ENCODE measurements around the gene METTL16.

DNA sequence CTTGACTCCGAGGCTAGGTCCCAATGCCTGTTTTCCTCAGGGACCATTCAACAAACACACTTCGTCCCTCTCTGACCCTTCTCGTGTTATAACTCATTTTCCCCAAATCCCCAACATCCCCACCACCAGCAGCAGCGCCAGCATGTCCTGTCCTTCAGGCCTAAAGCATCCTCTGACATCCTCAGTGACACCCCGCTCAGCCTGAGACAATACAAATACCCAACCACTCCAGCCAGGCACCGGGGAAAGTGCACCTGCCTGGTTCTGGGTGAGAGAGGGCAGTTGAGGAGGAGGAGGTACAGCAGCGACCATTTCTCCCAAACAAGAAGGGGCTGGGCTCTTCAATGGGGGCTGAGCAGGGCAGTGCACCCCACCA is 115.5 kb downstream of the METTL16 start:
- TF ChIP-seq, protein P1, sequence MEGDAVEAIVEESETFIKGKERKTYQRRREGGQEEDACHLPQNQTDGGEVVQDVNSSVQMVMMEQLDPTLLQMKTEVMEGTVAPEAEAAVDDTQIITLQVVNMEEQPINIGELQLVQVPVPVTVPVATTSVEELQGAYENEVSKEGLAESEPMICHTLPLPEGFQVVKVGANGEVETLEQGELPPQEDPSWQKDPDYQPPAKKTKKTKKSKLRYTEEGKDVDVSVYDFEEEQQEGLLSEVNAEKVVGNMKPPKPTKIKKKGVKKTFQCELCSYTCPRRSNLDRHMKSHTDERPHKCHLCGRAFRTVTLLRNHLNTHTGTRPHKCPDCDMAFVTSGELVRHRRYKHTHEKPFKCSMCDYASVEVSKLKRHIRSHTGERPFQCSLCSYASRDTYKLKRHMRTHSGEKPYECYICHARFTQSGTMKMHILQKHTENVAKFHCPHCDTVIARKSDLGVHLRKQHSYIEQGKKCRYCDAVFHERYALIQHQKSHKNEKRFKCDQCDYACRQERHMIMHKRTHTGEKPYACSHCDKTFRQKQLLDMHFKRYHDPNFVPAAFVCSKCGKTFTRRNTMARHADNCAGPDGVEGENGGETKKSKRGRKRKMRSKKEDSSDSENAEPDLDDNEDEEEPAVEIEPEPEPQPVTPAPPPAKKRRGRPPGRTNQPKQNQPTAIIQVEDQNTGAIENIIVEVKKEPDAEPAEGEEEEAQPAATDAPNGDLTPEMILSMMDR (IDR thresholded peaks at IDR 0.05): no peak
- TF ChIP-seq POLR2A (IDR thresholded peaks at IDR 0.05) (no peak), EP300 (IDR thresholded peaks at IDR 0.05) (no peak), POLR2AphosphoS5 (IDR thresholded peaks at IDR 0.05) (no peak)
